HG03097 (cell line): Measurements from ENCODE around the gene ZNF446.
A peak's percentile ranks its signal among the peaks of the same experiment; 100 is the strongest.

Experiments
- ATAC-seq: cut with Tn5 transposase; IDR thresholded peaks from one replicate; pipeline ENCODE4 v1.9.1; 2021; ENCODE audit not compliant: unreplicated experiment, low FRiP score

Gene ZNF446

GRCh38 chr19:58519355-58520256, 43.5 kb downstream of the ZNF446 start, which contains the start of gene ZBTB45:
Gene ZBTB45 (minus strand): TSS chr19:58519810. CDS start chr19:58517673, 2,137 bp downstream.
- peak; percentile 82 for ATAC-seq

- ATAC-seq = no peak
Observed at GRCh38 chr19:58520257-58520599, 44.1 kb downstream of the ZNF446 start.

- no peak for ATAC-seq
Observed at GRCh38 chr19:58521651-58522050, 45.5 kb downstream of the ZNF446 start.

- ATAC-seq = no peak
Observed at GRCh38 chr19:58522709-58523108, 46.6 kb downstream of the ZNF446 start.

GRCh38 chr19:58529405-58529804, 53.3 kb downstream of the ZNF446 start:
- ATAC-seq = no peak
